ENCODE measurements around the gene FADS3.

FADS3 gene

GRCh38 chr11:61904539-61905048 is 13.2 kb upstream of the FADS3 start:
- H3K9me3 ChIP-seq (ENCODE audit: low read length), result no peaks in the 10 kb centered on the region
- H3K36me3 ChIP-seq (ENCODE audit: insufficient read depth, low read length), result peaks cover 13% of the 10 kb centered on the region
- peaks cover 12% of the 10 kb centered on the region for H3K4me1 ChIP-seq (ENCODE audit: insufficient read depth, low read length)
- H3K27me3 ChIP-seq (ENCODE audit: control insufficient read depth in 1 of 2, insufficient read depth in 2 of 2, low read length in 2 of 2), result no peaks in the 10 kb centered on the region
- H3K9ac ChIP-seq (ENCODE audit: low read length), result no peak overlapping the region
- no peak overlapping the region for H3K4me3 ChIP-seq (ENCODE audit: low read depth in 1 of 2, low read length in 2 of 2)
- H3K27ac ChIP-seq (ENCODE audit: low read depth, low read length), result no peak overlapping the region

DNA sequence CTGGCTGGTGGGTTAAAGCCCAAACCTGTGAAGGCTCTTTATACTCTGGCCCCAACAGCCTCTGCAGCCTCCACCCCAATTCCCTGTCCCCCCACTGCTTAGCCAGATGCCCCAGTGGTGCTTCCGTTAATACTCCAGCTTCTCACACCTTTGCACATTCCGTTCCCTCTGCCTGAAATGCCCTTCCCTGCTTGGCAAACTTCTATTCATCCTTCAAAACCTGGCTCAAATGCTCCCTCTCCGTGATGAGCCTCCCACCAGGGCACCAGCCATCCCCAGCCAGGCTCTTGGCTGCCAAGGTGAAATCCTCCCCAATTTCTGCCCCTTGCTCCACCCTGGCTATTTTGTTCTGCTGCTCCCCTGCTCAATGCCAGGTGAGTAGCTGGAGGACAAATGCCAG is 12.5 kb upstream of the FADS3 start:
- no peaks in the 10 kb centered on the region for H3K9me3 ChIP-seq (ENCODE audit: low read length)
- no peak overlapping the region for H3K27ac ChIP-seq (ENCODE audit: low read depth, low read length)
- H3K27me3 ChIP-seq (ENCODE audit: control insufficient read depth in 1 of 2, insufficient read depth in 2 of 2, low read length in 2 of 2), result no peaks in the 10 kb centered on the region
- H3K9ac ChIP-seq (ENCODE audit: low read length), result no peak overlapping the region
- no peak overlapping the region for H3K4me3 ChIP-seq (ENCODE audit: low read depth in 1 of 2, low read length in 2 of 2)
- peaks cover 8% of the 10 kb centered on the region for H3K4me1 ChIP-seq (ENCODE audit: insufficient read depth, low read length)
- H3K36me3 ChIP-seq (ENCODE audit: insufficient read depth, low read length), result peaks cover 13% of the 10 kb centered on the region

GRCh38 chr11:61902313-61902712 is 11.0 kb upstream of the FADS3 start:
- H3K4me1 ChIP-seq (ENCODE audit: insufficient read depth, low read length), result peaks cover 5% of the 10 kb centered on the region
- H3K27ac ChIP-seq (ENCODE audit: low read depth, low read length), result no peak overlapping the region
- no peaks in the 10 kb centered on the region for H3K27me3 ChIP-seq (ENCODE audit: control insufficient read depth in 1 of 2, insufficient read depth in 2 of 2, low read length in 2 of 2)
- H3K4me3 ChIP-seq (ENCODE audit: low read depth in 1 of 2, low read length in 2 of 2), result no peak overlapping the region
- no peaks in the 10 kb centered on the region for H3K9me3 ChIP-seq (ENCODE audit: low read length)
- H3K36me3 ChIP-seq (ENCODE audit: insufficient read depth, low read length), result peaks cover 26% of the 10 kb centered on the region
- H3K9ac ChIP-seq (ENCODE audit: low read length), result no peak overlapping the region

GRCh38 chr11:61901397-61901796 is 10.1 kb upstream of the FADS3 start:
- peaks cover 28% of the 10 kb centered on the region for H3K36me3 ChIP-seq (ENCODE audit: insufficient read depth, low read length)
- H3K27ac ChIP-seq (ENCODE audit: low read depth, low read length), result no peak overlapping the region

DNA sequence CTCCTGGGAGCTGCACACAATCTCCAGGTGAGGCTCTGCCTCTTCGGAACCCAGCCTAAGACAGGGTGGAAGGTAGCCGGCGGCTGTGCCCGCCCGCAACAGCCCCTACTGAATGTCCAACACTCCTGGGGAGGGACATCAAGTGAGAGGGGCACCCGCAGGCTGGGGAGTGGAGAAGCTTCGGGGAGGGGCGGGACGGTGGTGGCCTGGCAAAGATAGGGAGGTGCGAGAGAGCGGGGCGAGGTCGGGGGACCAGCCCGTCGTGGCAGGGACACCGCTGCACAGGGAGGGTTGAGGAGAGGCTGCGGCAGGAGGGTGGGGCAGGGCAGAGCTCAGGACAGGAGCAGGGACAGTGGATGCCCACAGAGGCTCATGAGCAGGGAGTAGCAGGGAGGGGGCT is 8.9 kb upstream of the FADS3 start:
- H3K9me3 ChIP-seq (ENCODE audit: low read length), result no peaks in the 10 kb centered on the region
- no peak overlapping the region for H3K9ac ChIP-seq (ENCODE audit: low read length)
- no peaks in the 10 kb centered on the region for H3K27me3 ChIP-seq (ENCODE audit: control insufficient read depth in 1 of 2, insufficient read depth in 2 of 2, low read length in 2 of 2)
- peaks cover 29% of the 10 kb centered on the region for H3K36me3 ChIP-seq (ENCODE audit: insufficient read depth, low read length)
- no peak overlapping the region for H3K27ac ChIP-seq (ENCODE audit: low read depth, low read length)
- H3K4me1 ChIP-seq (ENCODE audit: insufficient read depth, low read length), result peaks cover 5% of the 10 kb centered on the region
- no peak overlapping the region for H3K4me3 ChIP-seq (ENCODE audit: low read depth in 1 of 2, low read length in 2 of 2)

More at GRCh38 chr11:61901397-61901796, 10.1 kb upstream of the FADS3 start:
- Histone ChIP-seq H3K4me3 (ENCODE audit: low read depth in 1 of 2, low read length in 2 of 2) (no peak overlapping the region), H3K27me3 (ENCODE audit: control insufficient read depth in 1 of 2, insufficient read depth in 2 of 2, low read length in 2 of 2) (no peaks in the 10 kb centered on the region), H3K4me1 (ENCODE audit: insufficient read depth, low read length) (peaks cover 5% of the 10 kb centered on the region), H3K9ac (ENCODE audit: low read length) (no peak overlapping the region), H3K9me3 (ENCODE audit: low read length) (no peaks in the 10 kb centered on the region)

DNA sequence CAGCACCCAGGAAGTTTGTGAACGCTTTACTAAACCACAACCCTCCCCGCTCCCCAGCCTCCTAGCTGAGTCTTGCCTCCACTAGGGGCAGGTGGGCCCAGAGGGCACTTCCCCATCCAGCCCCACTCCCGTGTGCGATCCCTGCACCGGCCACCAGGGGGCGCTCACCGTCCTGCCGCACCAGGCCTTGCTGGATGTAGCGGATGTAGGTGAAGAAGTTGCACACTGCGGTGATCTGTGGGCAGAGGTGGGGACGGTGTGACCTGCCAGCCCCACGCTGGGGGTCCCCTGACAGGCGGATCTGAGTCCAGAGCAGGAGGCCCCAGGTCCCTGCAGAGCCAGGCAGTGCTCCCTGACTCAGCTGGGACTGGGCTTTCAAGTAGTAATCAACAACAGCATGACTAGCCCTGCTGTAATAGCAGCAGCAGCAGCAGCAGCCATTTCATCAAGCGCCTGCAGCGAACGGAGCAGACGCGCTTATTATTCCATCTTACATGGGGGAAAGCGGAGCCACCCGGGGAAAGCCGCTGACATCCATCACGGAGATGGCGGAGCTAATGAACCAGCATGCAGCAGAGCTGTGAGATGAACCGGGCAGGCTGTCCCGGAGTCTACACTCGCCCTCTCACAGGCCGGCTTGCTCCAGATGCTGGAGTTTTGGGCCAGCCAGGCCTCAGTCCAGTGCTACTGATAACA is 7.9 kb upstream of the FADS3 start:
- Histone ChIP-seq H3K4me1 (ENCODE audit: insufficient read depth, low read length) (peaks cover 5% of the 10 kb centered on the region), H3K4me3 (ENCODE audit: low read depth in 1 of 2, low read length in 2 of 2) (no peak overlapping the region), H3K9me3 (ENCODE audit: low read length) (no peaks in the 10 kb centered on the region), H3K36me3 (ENCODE audit: insufficient read depth, low read length) (peaks cover 29% of the 10 kb centered on the region), H3K27ac (ENCODE audit: low read depth, low read length) (no peak overlapping the region), H3K9ac (ENCODE audit: low read length) (no peak overlapping the region), H3K27me3 (ENCODE audit: control insufficient read depth in 1 of 2, insufficient read depth in 2 of 2, low read length in 2 of 2) (no peaks in the 10 kb centered on the region)

DNA sequence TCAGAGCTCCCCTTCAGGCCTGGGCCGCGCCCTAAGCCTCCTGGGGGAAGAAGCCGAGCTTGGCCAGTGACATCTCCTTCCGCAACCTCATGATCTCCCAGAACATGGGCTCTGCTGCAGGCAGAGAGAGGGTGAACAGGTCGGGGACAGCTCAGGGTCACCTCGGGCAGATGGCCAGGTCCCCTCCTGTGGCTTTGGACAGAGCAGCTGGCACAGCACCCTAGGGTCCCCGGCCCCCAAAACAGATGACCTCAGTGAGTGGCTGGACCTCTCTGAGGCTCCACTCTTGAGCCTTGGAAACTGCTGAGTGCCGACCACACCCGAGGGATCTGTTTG is 6.9 kb upstream of the FADS3 start:
- Histone ChIP-seq H3K4me3 (ENCODE audit: low read depth in 1 of 2, low read length in 2 of 2) (no peak overlapping the region), H3K27me3 (ENCODE audit: control insufficient read depth in 1 of 2, insufficient read depth in 2 of 2, low read length in 2 of 2) (no peaks in the 10 kb centered on the region), H3K9ac (ENCODE audit: low read length) (no peak overlapping the region), H3K9me3 (ENCODE audit: low read length) (no peaks in the 10 kb centered on the region), H3K36me3 (ENCODE audit: insufficient read depth, low read length) (peaks cover 29% of the 10 kb centered on the region), H3K4me1 (ENCODE audit: insufficient read depth, low read length) (peaks cover 5% of the 10 kb centered on the region), H3K27ac (ENCODE audit: low read depth, low read length) (peak overlapping the region; percentile 34)

GRCh38 chr11:61897387-61898246 is 6.3 kb upstream of the FADS3 start:
- Histone ChIP-seq H3K36me3 (ENCODE audit: insufficient read depth, low read length) (peaks cover 29% of the 10 kb centered on the region), H3K4me3 (ENCODE audit: low read depth in 1 of 2, low read length in 2 of 2) (no peak overlapping the region), H3K9me3 (ENCODE audit: low read length) (no peaks in the 10 kb centered on the region), H3K27me3 (ENCODE audit: control insufficient read depth in 1 of 2, insufficient read depth in 2 of 2, low read length in 2 of 2) (no peaks in the 10 kb centered on the region), H3K4me1 (ENCODE audit: insufficient read depth, low read length) (peaks cover 5% of the 10 kb centered on the region), H3K9ac (ENCODE audit: low read length) (no peak overlapping the region), H3K27ac (ENCODE audit: low read depth, low read length) (peak overlapping the region; percentile 34)

DNA sequence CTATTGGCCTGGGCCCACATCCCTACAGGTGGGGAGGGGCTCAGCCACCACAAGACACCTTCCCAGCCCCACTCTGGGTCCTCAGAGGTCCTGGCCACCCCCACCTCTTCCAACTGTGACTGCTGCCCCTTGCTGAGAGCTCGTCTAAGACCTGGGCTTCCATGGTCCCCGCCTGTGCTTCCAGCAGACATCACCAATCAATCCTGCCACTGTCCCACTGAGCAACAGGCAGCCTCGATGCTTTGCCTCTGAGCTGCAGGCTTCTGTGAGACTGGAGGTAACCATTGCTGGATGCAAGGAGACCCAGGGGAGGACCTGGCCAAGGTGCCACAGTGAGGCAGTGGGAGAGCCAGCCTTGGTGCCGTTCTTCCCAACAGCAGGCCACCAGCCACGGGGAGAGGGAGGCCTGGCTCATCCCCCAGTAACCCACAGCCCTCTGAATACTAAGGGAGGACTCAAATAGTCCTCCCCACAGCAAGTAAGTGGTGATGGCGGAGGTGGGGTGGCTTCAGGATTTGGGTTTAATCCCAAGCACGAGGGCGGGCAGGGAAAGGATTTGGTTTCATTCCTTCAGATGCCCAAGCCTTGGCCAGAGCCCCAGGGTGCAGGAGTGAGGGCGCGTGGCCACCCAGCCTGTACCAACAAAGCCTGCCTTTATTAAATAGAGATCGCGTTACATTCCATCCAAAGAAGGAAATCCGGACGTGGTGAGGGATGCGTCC is 5.5 kb upstream of the FADS3 start:
- Histone ChIP-seq H3K4me3 (ENCODE audit: low read depth in 1 of 2, low read length in 2 of 2) (no peak overlapping the region), H3K27ac (ENCODE audit: low read depth, low read length) (no peak overlapping the region), H3K9me3 (ENCODE audit: low read length) (no peaks in the 10 kb centered on the region), H3K4me1 (ENCODE audit: insufficient read depth, low read length) (peaks cover 5% of the 10 kb centered on the region), H3K9ac (ENCODE audit: low read length) (no peak overlapping the region), H3K36me3 (ENCODE audit: insufficient read depth, low read length) (peaks cover 29% of the 10 kb centered on the region), H3K27me3 (ENCODE audit: control insufficient read depth in 1 of 2, insufficient read depth in 2 of 2, low read length in 2 of 2) (no peaks in the 10 kb centered on the region)

GRCh38 chr11:61895718-61896059 is 4.3 kb upstream of the FADS3 start:
- H3K27ac ChIP-seq (ENCODE audit: low read depth, low read length), result no peak overlapping the region
- peaks cover 5% of the 10 kb centered on the region for H3K4me1 ChIP-seq (ENCODE audit: insufficient read depth, low read length)
- H3K36me3 ChIP-seq (ENCODE audit: insufficient read depth, low read length), result peaks cover 26% of the 10 kb centered on the region
- no peak overlapping the region for H3K4me3 ChIP-seq (ENCODE audit: low read depth in 1 of 2, low read length in 2 of 2)
- H3K9me3 ChIP-seq (ENCODE audit: low read length), result no peaks in the 10 kb centered on the region
- no peaks in the 10 kb centered on the region for H3K27me3 ChIP-seq (ENCODE audit: control insufficient read depth in 1 of 2, insufficient read depth in 2 of 2, low read length in 2 of 2)
- no peak overlapping the region for H3K9ac ChIP-seq (ENCODE audit: low read length)

DNA sequence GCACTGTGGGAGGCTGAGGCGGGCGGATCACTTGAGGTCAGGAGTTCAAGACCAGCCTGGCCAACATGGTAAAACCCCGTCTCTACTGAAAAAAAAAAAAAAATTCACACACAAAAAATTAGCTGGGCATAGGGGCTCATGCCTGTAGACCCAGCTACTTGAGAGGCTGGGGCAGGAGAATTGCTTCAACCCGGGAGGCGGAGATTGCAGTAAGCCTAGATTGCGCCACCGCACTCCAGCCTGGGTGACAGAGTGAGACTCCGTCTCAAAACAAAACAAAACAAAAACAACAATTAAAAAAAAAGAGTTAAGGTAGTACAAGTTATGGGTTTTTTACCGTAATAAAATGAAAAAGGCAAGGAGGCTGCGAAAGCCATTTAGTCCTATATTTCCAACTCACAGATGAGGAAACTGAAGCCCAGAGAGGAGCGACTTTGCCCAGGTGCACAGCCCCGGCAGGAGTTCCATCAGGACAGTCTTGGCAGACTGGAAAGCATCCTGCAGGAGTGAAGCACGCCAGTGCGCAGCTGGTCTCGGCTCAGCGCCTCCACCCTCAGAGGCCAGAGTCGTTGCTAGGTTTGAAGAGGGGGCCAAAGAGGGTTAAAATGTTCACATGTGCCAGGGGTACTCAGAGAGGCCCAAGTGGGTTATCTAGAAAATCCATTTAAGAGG is 3.8 kb upstream of the FADS3 start:
- Histone ChIP-seq H3K4me1 (ENCODE audit: insufficient read depth, low read length) (peaks cover 10% of the 10 kb centered on the region), H3K27me3 (ENCODE audit: control insufficient read depth in 1 of 2, insufficient read depth in 2 of 2, low read length in 2 of 2) (no peaks in the 10 kb centered on the region), H3K27ac (ENCODE audit: low read depth, low read length) (no peak overlapping the region), H3K36me3 (ENCODE audit: insufficient read depth, low read length) (peaks cover 24% of the 10 kb centered on the region), H3K9me3 (ENCODE audit: low read length) (no peaks in the 10 kb centered on the region), H3K4me3 (ENCODE audit: low read depth in 1 of 2, low read length in 2 of 2) (no peak overlapping the region), H3K9ac (ENCODE audit: low read length) (no peak overlapping the region)
